Astrocyte of the hippocampus (primary cell): ENCODE data around the gene CLIP2.
"Not testable (repeated sequence)": the region's sequence is repeated elsewhere in the genome, so short reads cannot be mapped to it uniquely, and the experiment has no call there.

Experiments
- DNase-seq: peaks from one replicate; pipeline ENCODE4 v3.0.0; 2011; ENCODE audit warnings: low read depth, low spot score

Gene CLIP2

GRCh38 chr7:74289018-74289658, at the start of gene CLIP2:
Gene CLIP2 (plus strand): TSS chr7:74289407. CDS start chr7:74317547, 28,140 bp downstream.
- peak; percentile 93 for DNase-seq

- no peak for DNase-seq
Observed at GRCh38 chr7:74240482-74240881, 48.7 kb upstream of the CLIP2 start.

- DNase-seq: no peak
Observed at GRCh38 chr7:74242122-74242443, 47.1 kb upstream of the CLIP2 start.

GRCh38 chr7:74246497-74246896, 42.7 kb upstream of the CLIP2 start:
- DNase-seq: no peak

- DNase-seq: no peak
Observed at GRCh38 chr7:74248156-74248555, 41.1 kb upstream of the CLIP2 start.

GRCh38 chr7:74249058-74249457, 40.1 kb upstream of the CLIP2 start:
- DNase-seq: not testable (repeated sequence)

- DNase-seq: no peak
Observed at GRCh38 chr7:74252893-74253292, 36.3 kb upstream of the CLIP2 start.

- DNase-seq: no peak
Observed at GRCh38 chr7:74253331-74253730, 35.9 kb upstream of the CLIP2 start.

- DNase-seq: no peak
Observed at GRCh38 chr7:74253835-74254128, 35.4 kb upstream of the CLIP2 start.

- DNase-seq: peak; percentile 99
Observed at GRCh38 chr7:74254129-74254857, 34.9 kb upstream of the CLIP2 start, which contains the start of gene RFC2. Gene RFC2 (minus strand): TSS chr7:74254399. CDS start chr7:74254383, 16 bp downstream.

GRCh38 chr7:74254858-74255379, 34.3 kb upstream of the CLIP2 start:
- no peak for DNase-seq

- DNase-seq: not testable (repeated sequence)
Observed at GRCh38 chr7:74255461-74255860, 33.7 kb upstream of the CLIP2 start.

- DNase-seq: peak; percentile 74
Observed at GRCh38 chr7:74256491-74257408, 32.5 kb upstream of the CLIP2 start.

- no peak for DNase-seq
Observed at GRCh38 chr7:74258639-74259038, 30.6 kb upstream of the CLIP2 start.

GRCh38 chr7:74262639-74263398, 26.4 kb upstream of the CLIP2 start:
- DNase-seq: no peak

- no peak for DNase-seq
Observed at GRCh38 chr7:74263399-74264120, 25.6 kb upstream of the CLIP2 start.

- DNase-seq: no peak
Observed at GRCh38 chr7:74266191-74266963, 22.8 kb upstream of the CLIP2 start.

GRCh38 chr7:74267756-74268565, 21.2 kb upstream of the CLIP2 start:
- DNase-seq: no peak

GRCh38 chr7:74269757-74270277, 19.4 kb upstream of the CLIP2 start:
- peak; percentile 92 for DNase-seq
